Activated T-cell treated with anti-CD3 and anti-CD28 coated beads, Interleukin-2, amount 50 U/mL, for 72 hours (primary cell): ENCODE results near the gene E2F7. TPM values are rescaled to one million over a fixed set of nuclear protein-coding genes. Genes with fewer than 3 reads are reported as not detected.
"Not testable (repeated sequence)": the region's sequence is repeated elsewhere in the genome, so short reads cannot be mapped to it uniquely, and the experiment has no call there.

Experiments
- ATAC-seq, 2 donors: fragments of 150-1000 bp; cut with Tn5 transposase; replicated peaks in 1 of 2; 2 replicates each; pipeline ENCODE4 v1.10.0; 2021; ENCODE audit warnings: moderate library complexity in 2 of 2, mild to moderate bottlenecking in 1 of 2
- DNase-seq, 2 donors: peaks; one replicate each; pipeline ENCODE4 v3.0.0; 2021 to 2022; ENCODE audit warnings: mixed read lengths in 1 of 2
- H3K27ac Mint-ChIP-seq: one replicate; pipeline ENCODE4 v1.8.0; 2022; ENCODE audit warnings: mild to moderate bottlenecking, moderate library complexity, mixed read lengths
- H3K27me3 Mint-ChIP-seq: one replicate; pipeline ENCODE4 v1.8.0; 2022; ENCODE audit warnings: low read depth, mixed read lengths
- H3K36me3 Mint-ChIP-seq, 2 donors: one replicate each; pipeline ENCODE4 v1.8.0; 2022; ENCODE audit warnings: mixed read lengths in 2 of 2, mild to moderate bottlenecking in 1 of 2; ENCODE audit not compliant: insufficient read depth in 2 of 2
- H3K4me1 Mint-ChIP-seq: one replicate; pipeline ENCODE4 v1.8.0; 2022; ENCODE audit warnings: low read depth, mixed read lengths
- H3K4me3 Mint-ChIP-seq, 2 donors: one replicate each; pipeline ENCODE4 v1.8.0; 2022; ENCODE audit warnings: mild to moderate bottlenecking in 2 of 2, mixed read lengths in 2 of 2, moderate library complexity in 2 of 2
- H3K9me3 Mint-ChIP-seq, 2 donors: one replicate each; pipeline ENCODE4 v1.8.0; 2022; ENCODE audit warnings: mixed read lengths in 2 of 2
- total RNA-seq, 2 donors: library from RNA; stranded (reverse); gene quantifications; one replicate each; pipeline ENCODE4 v1.2.3, GENCODE V29; 2022

The E2F7 gene, protein sequence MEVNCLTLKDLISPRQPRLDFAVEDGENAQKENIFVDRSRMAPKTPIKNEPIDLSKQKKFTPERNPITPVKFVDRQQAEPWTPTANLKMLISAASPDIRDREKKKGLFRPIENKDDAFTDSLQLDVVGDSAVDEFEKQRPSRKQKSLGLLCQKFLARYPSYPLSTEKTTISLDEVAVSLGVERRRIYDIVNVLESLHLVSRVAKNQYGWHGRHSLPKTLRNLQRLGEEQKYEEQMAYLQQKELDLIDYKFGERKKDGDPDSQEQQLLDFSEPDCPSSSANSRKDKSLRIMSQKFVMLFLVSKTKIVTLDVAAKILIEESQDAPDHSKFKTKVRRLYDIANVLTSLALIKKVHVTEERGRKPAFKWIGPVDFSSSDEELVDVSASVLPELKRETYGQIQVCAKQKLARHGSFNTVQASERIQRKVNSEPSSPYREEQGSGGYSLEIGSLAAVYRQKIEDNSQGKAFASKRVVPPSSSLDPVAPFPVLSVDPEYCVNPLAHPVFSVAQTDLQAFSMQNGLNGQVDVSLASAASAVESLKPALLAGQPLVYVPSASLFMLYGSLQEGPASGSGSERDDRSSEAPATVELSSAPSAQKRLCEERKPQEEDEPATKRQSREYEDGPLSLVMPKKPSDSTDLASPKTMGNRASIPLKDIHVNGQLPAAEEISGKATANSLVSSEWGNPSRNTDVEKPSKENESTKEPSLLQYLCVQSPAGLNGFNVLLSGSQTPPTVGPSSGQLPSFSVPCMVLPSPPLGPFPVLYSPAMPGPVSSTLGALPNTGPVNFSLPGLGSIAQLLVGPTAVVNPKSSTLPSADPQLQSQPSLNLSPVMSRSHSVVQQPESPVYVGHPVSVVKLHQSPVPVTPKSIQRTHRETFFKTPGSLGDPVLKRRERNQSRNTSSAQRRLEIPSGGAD
- total RNA-seq = 1 to 10 TPM; 4.9 to 5.7 TPM

DNA sequence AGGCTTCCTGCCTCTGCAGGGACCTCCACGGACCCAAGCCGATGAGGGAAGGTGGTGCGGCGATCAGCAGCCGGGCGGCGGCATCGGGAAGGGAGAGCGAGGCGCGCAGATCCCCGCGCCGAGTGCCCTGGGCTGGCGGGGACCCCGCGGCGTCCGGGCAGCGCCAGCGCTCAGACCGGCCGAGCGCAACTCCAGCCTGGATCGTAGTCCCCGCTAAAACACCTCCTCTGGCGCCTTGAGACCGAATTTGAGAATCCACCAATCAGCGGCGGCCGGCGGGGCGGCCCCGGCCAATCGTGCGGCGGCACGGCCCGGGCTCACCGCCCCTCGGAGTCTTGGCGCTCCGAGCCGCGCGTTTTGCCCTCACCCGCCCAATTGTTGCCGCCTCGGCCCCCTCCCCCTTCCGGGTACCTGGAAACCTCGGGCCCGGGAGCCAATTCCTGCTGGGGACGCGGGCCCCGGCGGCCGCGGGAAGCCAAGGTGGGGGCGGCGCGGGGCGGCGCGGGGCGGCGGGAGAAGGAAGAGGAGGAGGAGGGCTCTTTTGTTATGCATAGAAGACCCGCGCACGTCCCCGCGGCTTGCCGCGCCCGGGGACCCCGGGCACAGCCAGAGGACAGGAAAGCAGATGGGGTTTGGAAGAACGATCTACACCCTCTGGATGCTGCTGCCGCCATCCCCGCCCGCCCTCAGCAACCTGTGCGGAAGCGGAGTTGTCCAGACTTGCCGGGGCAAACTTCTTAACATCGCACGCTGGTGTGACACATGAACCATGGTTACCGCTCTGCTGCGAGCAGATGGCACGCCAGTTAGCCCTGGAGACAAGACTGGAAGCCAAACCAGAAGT lies at the start of gene E2F7:
E2F7 (minus strand) TSS at position 209 of the 844 bp plus-strand sequence. CDS start 934 bp downstream, outside the sequence.
- H3K27ac Mint-ChIP-seq = peak within 1 kb of the TSS; percentile 25
- peaks cover 11% of the 10 kb centered on the region for H3K4me1 Mint-ChIP-seq
- peak; percentile 88 for DNase-seq
- peak; percentile 95 to 96 for ATAC-seq
- peaks cover 13% of the 10 kb centered on the region for H3K27me3 Mint-ChIP-seq
- peaks cover 0 to 5% of the 10 kb centered on the region in 2 donors for H3K36me3 Mint-ChIP-seq
- no peaks in the 10 kb centered on the region for H3K9me3 Mint-ChIP-seq
- H3K4me3 Mint-ChIP-seq = peak within 1 kb of the TSS; percentile 86 to 92

- DNase-seq = no peak
- Mint-ChIP-seq H3K27ac (no peak overlapping the region), H3K36me3 (no peaks in the 10 kb centered on the region), H3K9me3 (peaks cover 0 to 4% of the 10 kb centered on the region in 2 donors), H3K4me1 (no peaks in the 10 kb centered on the region), H3K27me3 (no peaks in the 10 kb centered on the region), H3K4me3 (no peak overlapping the region)
- ATAC-seq = no peak
Measured at GRCh38 chr12:77113971-77114370, 48.6 kb upstream of the E2F7 start.

GRCh38 chr12:77108707-77109106 lies 43.3 kb upstream of the E2F7 start:
- no peak for ATAC-seq
- H3K27me3 Mint-ChIP-seq = peaks cover 14% of the 10 kb centered on the region
- H3K36me3 Mint-ChIP-seq = no peaks in the 10 kb centered on the region
- no peak overlapping the region for H3K4me3 Mint-ChIP-seq
- no peaks in the 10 kb centered on the region for H3K4me1 Mint-ChIP-seq
- no peak for DNase-seq
- peaks cover 0 to 4% of the 10 kb centered on the region in 2 donors for H3K9me3 Mint-ChIP-seq
- no peak overlapping the region for H3K27ac Mint-ChIP-seq

- peaks cover 0 to 4% of the 10 kb centered on the region in 2 donors for H3K9me3 Mint-ChIP-seq
- no peak overlapping the region for H3K27ac Mint-ChIP-seq
- no peak for DNase-seq
- no peak overlapping the region for H3K4me3 Mint-ChIP-seq
- no peaks in the 10 kb centered on the region for H3K36me3 Mint-ChIP-seq
- H3K27me3 Mint-ChIP-seq = peaks cover 19% of the 10 kb centered on the region
- no peak for ATAC-seq
- H3K4me1 Mint-ChIP-seq = no peaks in the 10 kb centered on the region
Measured at GRCh38 chr12:77107121-77107520, 41.8 kb upstream of the E2F7 start.

DNA sequence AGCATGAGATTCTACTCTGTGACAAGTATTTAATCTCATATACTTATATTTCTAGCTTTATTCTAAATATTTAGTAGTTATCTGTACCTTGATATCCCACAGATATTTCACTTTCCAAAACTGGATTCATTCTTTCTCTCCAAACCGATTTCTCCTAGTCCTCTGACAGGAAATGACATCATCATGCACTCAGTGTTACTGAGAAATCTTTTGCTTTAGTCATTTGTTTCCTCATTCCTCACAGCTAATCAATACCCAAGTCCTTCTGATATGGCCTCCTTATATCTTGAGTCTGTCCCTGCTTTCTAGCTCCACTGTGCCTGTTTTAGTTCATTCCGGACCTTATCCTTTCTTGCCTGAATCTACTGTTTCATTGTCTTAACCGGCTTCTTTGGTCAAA lies 39.4 kb upstream of the E2F7 start:
- Mint-ChIP-seq H3K9me3 (no peaks in the 10 kb centered on the region), H3K4me3 (no peak overlapping the region), H3K4me1 (no peaks in the 10 kb centered on the region), H3K36me3 (no peaks in the 10 kb centered on the region), H3K27me3 (peaks cover 19% of the 10 kb centered on the region), H3K27ac (no peak overlapping the region)
- no peak for ATAC-seq
- DNase-seq = no peak

GRCh38 chr12:77104286-77104685 lies 38.9 kb upstream of the E2F7 start:
- Mint-ChIP-seq H3K27me3 (peaks cover 19% of the 10 kb centered on the region), H3K27ac (no peak overlapping the region), H3K4me1 (no peaks in the 10 kb centered on the region), H3K36me3 (no peaks in the 10 kb centered on the region), H3K9me3 (no peaks in the 10 kb centered on the region), H3K4me3 (no peak overlapping the region)
- DNase-seq = no peak
- ATAC-seq = no peak

DNA sequence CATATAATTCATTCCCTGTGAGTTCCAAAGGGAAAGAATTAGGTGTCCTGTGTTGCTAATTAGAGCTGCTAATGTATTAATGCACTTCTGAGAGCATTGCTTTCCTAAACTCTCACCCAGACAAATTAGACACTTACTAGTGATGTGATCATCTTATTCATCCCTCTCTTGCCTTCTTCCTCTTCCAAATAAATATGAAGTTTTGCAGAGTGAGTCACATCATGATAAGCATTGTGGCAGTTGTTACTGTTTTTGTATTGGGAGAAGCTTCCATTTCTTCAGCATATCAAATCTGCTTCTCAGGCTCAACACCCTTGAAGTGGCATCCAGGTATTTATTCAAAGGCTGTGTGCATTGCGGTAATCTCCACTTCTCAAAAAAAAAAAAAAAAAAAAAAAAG lies 37.3 kb upstream of the E2F7 start:
- DNase-seq = no peak
- Mint-ChIP-seq H3K4me1 (no peaks in the 10 kb centered on the region), H3K27ac (no peak overlapping the region), H3K36me3 (no peaks in the 10 kb centered on the region), H3K27me3 (peaks cover 19% of the 10 kb centered on the region), H3K4me3 (no peak overlapping the region), H3K9me3 (no peaks in the 10 kb centered on the region)
- no peak for ATAC-seq

- ATAC-seq = no peak
- Mint-ChIP-seq H3K36me3 (no peaks in the 10 kb centered on the region), H3K27ac (no peak overlapping the region), H3K4me1 (no peaks in the 10 kb centered on the region), H3K27me3 (peaks cover 13% of the 10 kb centered on the region), H3K4me3 (no peak overlapping the region), H3K9me3 (no peaks in the 10 kb centered on the region)
- no peak for DNase-seq
Measured at GRCh38 chr12:77102123-77102522, 36.8 kb upstream of the E2F7 start.

GRCh38 chr12:77099799-77100198 lies 34.4 kb upstream of the E2F7 start:
- Mint-ChIP-seq H3K4me1 (no peaks in the 10 kb centered on the region), H3K4me3 (no peak overlapping the region)
- DNase-seq = no peak

GRCh38 chr12:77097846-77098245 lies 32.5 kb upstream of the E2F7 start:
- Mint-ChIP-seq H3K36me3 (no peaks in the 10 kb centered on the region), H3K9me3 (no peaks in the 10 kb centered on the region), H3K4me1 (no peaks in the 10 kb centered on the region), H3K4me3 (no peak overlapping the region), H3K27ac (no peak overlapping the region), H3K27me3 (peaks cover 6% of the 10 kb centered on the region)
- no peak for ATAC-seq
- DNase-seq = no peak

More at GRCh38 chr12:77099799-77100198, 34.4 kb upstream of the E2F7 start:
- no peaks in the 10 kb centered on the region for H3K36me3 Mint-ChIP-seq
- H3K27me3 Mint-ChIP-seq = peaks cover 7% of the 10 kb centered on the region
- no peaks in the 10 kb centered on the region for H3K9me3 Mint-ChIP-seq
- ATAC-seq = no peak
- H3K27ac Mint-ChIP-seq = no peak overlapping the region

- not testable (repeated sequence) for H3K4me3 Mint-ChIP-seq, ATAC-seq, DNase-seq, H3K9me3 Mint-ChIP-seq, H3K27me3 Mint-ChIP-seq, H3K4me1 Mint-ChIP-seq, H3K27ac Mint-ChIP-seq, H3K36me3 Mint-ChIP-seq
Measured at GRCh38 chr12:77092227-77092626, 26.9 kb upstream of the E2F7 start.

GRCh38 chr12:77089686-77090220 lies 24.4 kb upstream of the E2F7 start:
- H3K27me3 Mint-ChIP-seq = peaks cover 6% of the 10 kb centered on the region
- H3K36me3 Mint-ChIP-seq = no peaks in the 10 kb centered on the region
- no peak overlapping the region for H3K27ac Mint-ChIP-seq
- no peak overlapping the region for H3K4me3 Mint-ChIP-seq
- no peak for DNase-seq
- H3K4me1 Mint-ChIP-seq = no peaks in the 10 kb centered on the region
- ATAC-seq = no peak
- no peaks in the 10 kb centered on the region for H3K9me3 Mint-ChIP-seq
